Measurements from ENCODE around the gene C4orf54.

C4orf54 gene

GRCh38 chr4:99653916-99654315 lies 3.7 kb downstream of the C4orf54 start:
- DNase-seq (ENCODE audit: low read depth): no peak
- TF ChIP-seq CTCF (conservative IDR thresholded peaks at IDR 0.05; ENCODE audit: low read depth, low read length): no peak
- no peak overlapping the region for H3K4me3 ChIP-seq (ENCODE audit: low read length)

GRCh38 chr4:99652596-99653436 lies 4.8 kb downstream of the C4orf54 start:
- H3K4me3 ChIP-seq (ENCODE audit: low read length): no peak overlapping the region
- TF ChIP-seq CTCF (conservative IDR thresholded peaks at IDR 0.05; ENCODE audit: low read depth, low read length): no peak
- DNase-seq (ENCODE audit: low read depth): no peak

- no peak for TF ChIP-seq CTCF (conservative IDR thresholded peaks at IDR 0.05; ENCODE audit: low read depth, low read length)
- no peak overlapping the region for H3K4me3 ChIP-seq (ENCODE audit: low read length)
- no peak for DNase-seq (ENCODE audit: low read depth)
Measured at GRCh38 chr4:99651811-99652485, 5.7 kb downstream of the C4orf54 start.

- DNase-seq (ENCODE audit: low read depth): no peak
- TF ChIP-seq CTCF (conservative IDR thresholded peaks at IDR 0.05; ENCODE audit: low read depth, low read length): no peak
Measured at GRCh38 chr4:99651016-99651769, 6.4 kb downstream of the C4orf54 start.

GRCh38 chr4:99649778-99650177 lies 7.8 kb downstream of the C4orf54 start:
- no peak overlapping the region for H3K4me3 ChIP-seq (ENCODE audit: low read length)
- no peak for DNase-seq (ENCODE audit: low read depth)
- no peak for TF ChIP-seq CTCF (conservative IDR thresholded peaks at IDR 0.05; ENCODE audit: low read depth, low read length)

More at GRCh38 chr4:99651016-99651769, 6.4 kb downstream of the C4orf54 start:
- no peak overlapping the region for H3K4me3 ChIP-seq (ENCODE audit: low read length)

- no peak for TF ChIP-seq CTCF (conservative IDR thresholded peaks at IDR 0.05; ENCODE audit: low read depth, low read length)
Measured at GRCh38 chr4:99649208-99649607, 8.4 kb downstream of the C4orf54 start.

More at GRCh38 chr4:99649208-99649607, 8.4 kb downstream of the C4orf54 start:
- no peak overlapping the region for H3K4me3 ChIP-seq (ENCODE audit: low read length)
- DNase-seq (ENCODE audit: low read depth): no peak

Measured in retinal pigment epithelial cell (primary cell).